LNCaP clone FGC (cell line): ENCODE measurements around the gene RABEP1.

Experiments
- DNase-seq: peaks from one replicate; pipeline ENCODE4 v3.0.0-alpha.2; 2011; ENCODE audit warnings: low read depth
- H3K4me3 ChIP-seq: 2 replicates; pipeline ENCODE4 v1.5.1; 2011; ENCODE audit warnings: mild to moderate bottlenecking, low read depth, low read length, control low read depth
- TF ChIP-seq, protein P1 (sequence below): IDR thresholded peaks from 2 replicates; pipeline ENCODE4 v1.5.1; 2012; ENCODE audit warnings: mild to moderate bottlenecking; ENCODE audit not compliant: control insufficient read depth, insufficient read depth; ENCODE audit errors: extremely low read depth

The RABEP1 gene

GRCh38 chr17:5344914-5345313 is 62.8 kb downstream of the RABEP1 start:
- no peak overlapping the region for H3K4me3 ChIP-seq
- TF ChIP-seq, protein P1, sequence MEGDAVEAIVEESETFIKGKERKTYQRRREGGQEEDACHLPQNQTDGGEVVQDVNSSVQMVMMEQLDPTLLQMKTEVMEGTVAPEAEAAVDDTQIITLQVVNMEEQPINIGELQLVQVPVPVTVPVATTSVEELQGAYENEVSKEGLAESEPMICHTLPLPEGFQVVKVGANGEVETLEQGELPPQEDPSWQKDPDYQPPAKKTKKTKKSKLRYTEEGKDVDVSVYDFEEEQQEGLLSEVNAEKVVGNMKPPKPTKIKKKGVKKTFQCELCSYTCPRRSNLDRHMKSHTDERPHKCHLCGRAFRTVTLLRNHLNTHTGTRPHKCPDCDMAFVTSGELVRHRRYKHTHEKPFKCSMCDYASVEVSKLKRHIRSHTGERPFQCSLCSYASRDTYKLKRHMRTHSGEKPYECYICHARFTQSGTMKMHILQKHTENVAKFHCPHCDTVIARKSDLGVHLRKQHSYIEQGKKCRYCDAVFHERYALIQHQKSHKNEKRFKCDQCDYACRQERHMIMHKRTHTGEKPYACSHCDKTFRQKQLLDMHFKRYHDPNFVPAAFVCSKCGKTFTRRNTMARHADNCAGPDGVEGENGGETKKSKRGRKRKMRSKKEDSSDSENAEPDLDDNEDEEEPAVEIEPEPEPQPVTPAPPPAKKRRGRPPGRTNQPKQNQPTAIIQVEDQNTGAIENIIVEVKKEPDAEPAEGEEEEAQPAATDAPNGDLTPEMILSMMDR = no peak
- no peak for DNase-seq

DNA sequence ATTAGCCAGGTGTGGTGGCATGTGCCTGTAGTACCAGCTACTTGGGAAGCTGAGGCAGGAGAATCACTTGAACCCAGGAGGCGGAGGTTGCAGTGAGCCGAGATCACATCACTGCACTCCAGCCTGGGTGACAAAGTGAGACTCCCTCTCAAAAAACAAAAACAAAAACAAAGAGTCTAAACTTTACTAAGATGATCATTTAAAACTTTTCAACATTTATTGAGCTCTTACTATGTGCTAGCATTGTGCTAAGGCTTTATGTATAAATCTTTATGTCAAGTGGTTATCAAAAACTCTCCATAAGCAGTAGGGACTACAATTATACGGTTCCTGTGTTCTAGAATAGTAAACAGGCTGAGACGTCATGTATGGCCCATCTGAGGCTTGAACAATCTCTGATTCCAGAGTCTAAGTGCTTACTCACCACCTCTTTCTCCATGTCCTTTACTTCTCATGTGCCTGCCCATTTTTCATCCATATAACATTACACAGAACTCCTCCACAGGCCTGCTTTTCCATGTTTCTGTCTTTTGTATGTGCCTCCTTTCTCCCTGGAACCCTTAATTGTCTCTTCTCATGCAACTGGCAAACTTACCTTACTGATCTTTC is 70.7 kb downstream of the RABEP1 start:
- no peak for DNase-seq
- TF ChIP-seq, protein P1 = no peak

GRCh38 chr17:5354310-5354709 is 72.2 kb downstream of the RABEP1 start:
- no peak for DNase-seq
- H3K4me3 ChIP-seq = no peak overlapping the region
- TF ChIP-seq, protein P1 = no peak

More for the DNA sequence above, 70.7 kb downstream of the RABEP1 start:
- no peak overlapping the region for H3K4me3 ChIP-seq

- no peak for DNase-seq
- TF ChIP-seq, protein P1 = no peak
- no peak overlapping the region for H3K4me3 ChIP-seq
Measured at GRCh38 chr17:5354886-5355415, 72.9 kb downstream of the RABEP1 start.

- H3K4me3 ChIP-seq = no peak overlapping the region
- no peak for DNase-seq
- TF ChIP-seq, protein P1 = no peak
Measured at GRCh38 chr17:5355421-5356129, 73.5 kb downstream of the RABEP1 start.

GRCh38 chr17:5361426-5361825 is 79.3 kb downstream of the RABEP1 start:
- TF ChIP-seq, protein P1 = no peak
- no peak overlapping the region for H3K4me3 ChIP-seq
- DNase-seq = no peak
